HEK293T (cell line): ENCODE data around the gene IRAK4.
A peak's percentile ranks its signal among the peaks of the same experiment; 100 is the strongest.

ENCODE experiments used
- CTCF ChIA-PET: fragments of 350-600 bp; formaldehyde crosslinking; extraction: SDS; loops from one replicate; lab custom pipeline; 2021; ENCODE audit warnings: antibody characterized with exemption, inconsistent platforms; lab: Yijun Ruan, JAX
- POLR2A ChIA-PET: fragments of 350-600 bp; formaldehyde crosslinking; extraction: SDS; loops from one replicate; lab custom pipeline; 2020; ENCODE audit warnings: antibody characterized with exemption, inconsistent platforms; lab: Yijun Ruan, JAX
- DNase-seq: peaks from one replicate; pipeline ENCODE4 v3.0.0; 2012; ENCODE audit warnings: mixed read lengths; ENCODE audit errors: extremely low spot score
- ARNT ChIP-seq: fragments of 450-650 bp; IDR thresholded peaks from 2 replicates; pipeline ENCODE4 v1.6.1; 2017; ENCODE audit warnings: mild to moderate bottlenecking
- FOXA1 ChIP-seq: fragments of 450-650 bp; IDR thresholded peaks from 2 replicates; pipeline ENCODE4 v1.6.1; 2016; ENCODE audit warnings: mild to moderate bottlenecking
- L3MBTL2 ChIP-seq: fragments of 450-650 bp; conservative IDR thresholded peaks from 2 replicates; pipeline ENCODE4 v1.6.1; 2016; ENCODE audit warnings: mild to moderate bottlenecking
- LEF1 ChIP-seq: fragments of 450-650 bp; IDR thresholded peaks from 2 replicates; pipeline ENCODE4 v1.6.1; 2017; ENCODE audit warnings: mild to moderate bottlenecking, borderline replicate concordance
- SP1 ChIP-seq: fragments of 450-650 bp; IDR thresholded peaks from 2 replicates; pipeline ENCODE4 v1.6.1; 2017
- ZNF384 ChIP-seq: fragments of 450-650 bp; IDR thresholded peaks from 2 replicates; pipeline ENCODE4 v1.6.1; 2016
- TF ChIP-seq, protein P1 (sequence below): fragments of 450-650 bp; IDR thresholded peaks from 2 replicates; pipeline ENCODE4 v1.6.1; 2016

IRAK4 gene

DNA sequence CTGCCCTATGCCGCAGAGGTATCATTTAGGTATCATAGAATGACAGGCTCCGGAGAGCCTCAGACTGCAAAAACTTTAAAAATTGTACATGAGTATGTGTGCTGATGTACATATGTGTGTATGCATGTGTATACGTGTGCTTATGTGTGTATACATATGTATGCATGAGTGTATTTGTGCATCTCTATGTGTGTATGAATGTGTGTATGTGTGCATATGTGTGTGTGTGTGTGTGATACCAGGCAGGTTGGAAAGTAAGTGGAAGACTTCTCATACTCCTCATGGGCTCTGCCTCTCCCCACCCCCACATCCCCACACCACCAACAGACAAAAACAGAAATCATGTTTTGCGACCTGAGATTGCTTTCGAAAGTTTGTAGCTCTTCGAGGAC is 76.5 kb downstream of the IRAK4 start:
- DNase-seq, result no peak
- CTCF ChIA-PET, result no interaction called here
- TF ChIP-seq, protein P1, sequence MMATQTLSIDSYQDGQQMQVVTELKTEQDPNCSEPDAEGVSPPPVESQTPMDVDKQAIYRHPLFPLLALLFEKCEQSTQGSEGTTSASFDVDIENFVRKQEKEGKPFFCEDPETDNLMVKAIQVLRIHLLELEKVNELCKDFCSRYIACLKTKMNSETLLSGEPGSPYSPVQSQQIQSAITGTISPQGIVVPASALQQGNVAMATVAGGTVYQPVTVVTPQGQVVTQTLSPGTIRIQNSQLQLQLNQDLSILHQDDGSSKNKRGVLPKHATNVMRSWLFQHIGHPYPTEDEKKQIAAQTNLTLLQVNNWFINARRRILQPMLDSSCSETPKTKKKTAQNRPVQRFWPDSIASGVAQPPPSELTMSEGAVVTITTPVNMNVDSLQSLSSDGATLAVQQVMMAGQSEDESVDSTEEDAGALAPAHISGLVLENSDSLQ, result no peak
- TF ChIP-seq L3MBTL2 (peak; percentile 67; the same call in 1 of the 2 replicates), FOXA1 (no peak), ARNT (no peak), SP1 (no peak)
- POLR2A ChIA-PET, result interaction anchor here (0.7 to 3.8 kb wide), 5 partner anchors 9 to 76 kb away, joined by 3 to 31 read pairs (median 3); partner anchors contain the start of genes IRAK4, PUS7L and TWF1

DNA sequence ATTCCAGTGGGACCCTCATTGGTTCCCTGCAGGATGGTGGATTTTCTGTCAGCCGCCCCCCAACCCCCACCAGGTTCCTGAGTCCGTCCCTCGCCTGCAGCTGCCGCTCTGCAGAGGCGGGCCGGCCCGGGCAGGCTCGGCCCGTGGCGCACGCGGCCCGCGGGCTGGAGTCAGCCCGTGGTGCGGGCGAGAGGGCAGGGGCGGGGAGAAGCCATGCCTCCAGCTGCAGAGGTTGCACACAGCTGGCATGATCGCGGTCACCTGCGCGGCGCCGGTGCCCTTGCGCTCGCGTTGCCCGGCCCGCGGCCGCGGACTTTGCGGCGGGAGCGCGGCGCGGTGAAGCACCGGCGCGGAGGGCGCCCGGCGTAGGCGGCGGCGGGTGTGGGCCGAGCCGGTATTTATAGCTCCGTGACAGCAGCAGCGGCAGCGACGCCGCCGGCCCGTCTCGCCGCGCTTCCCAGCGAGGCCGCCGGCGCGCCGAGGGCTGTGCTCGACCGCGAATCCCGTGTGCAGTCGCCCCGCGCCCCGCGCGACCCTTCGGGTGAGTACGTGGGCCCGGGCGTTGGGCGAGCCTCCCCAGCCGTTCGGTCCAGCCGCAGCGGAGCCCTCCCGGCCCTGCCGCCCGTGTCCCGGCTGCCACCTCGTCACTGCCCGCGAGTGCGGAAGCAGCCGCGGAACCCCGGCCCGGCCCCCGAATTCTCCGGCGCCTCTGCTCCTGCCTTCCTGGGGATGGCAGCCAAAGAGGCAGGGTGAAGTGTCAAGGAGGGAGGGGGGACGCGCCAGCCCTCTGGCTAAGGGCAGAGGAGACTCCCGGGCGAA is 77.1 kb downstream of the IRAK4 start, which contains the start of gene TMEM117:
Gene TMEM117, plus strand, starts transcription at position 426 of the 819 bp plus-strand sequence.
- TF ChIP-seq ARNT (no peak), ZNF384 (no peak), LEF1 (peak; percentile 75; the same call in 1 of the 2 replicates)
- CTCF ChIA-PET, result no interaction called here
- DNase-seq, result peak; percentile 60
- POLR2A ChIA-PET, result interaction anchor here (0.7 to 3.8 kb wide), 5 partner anchors 10 to 77 kb away, joined by 3 to 31 read pairs (median 3); partner anchors contain the start of genes IRAK4, PUS7L and TWF1

DNA sequence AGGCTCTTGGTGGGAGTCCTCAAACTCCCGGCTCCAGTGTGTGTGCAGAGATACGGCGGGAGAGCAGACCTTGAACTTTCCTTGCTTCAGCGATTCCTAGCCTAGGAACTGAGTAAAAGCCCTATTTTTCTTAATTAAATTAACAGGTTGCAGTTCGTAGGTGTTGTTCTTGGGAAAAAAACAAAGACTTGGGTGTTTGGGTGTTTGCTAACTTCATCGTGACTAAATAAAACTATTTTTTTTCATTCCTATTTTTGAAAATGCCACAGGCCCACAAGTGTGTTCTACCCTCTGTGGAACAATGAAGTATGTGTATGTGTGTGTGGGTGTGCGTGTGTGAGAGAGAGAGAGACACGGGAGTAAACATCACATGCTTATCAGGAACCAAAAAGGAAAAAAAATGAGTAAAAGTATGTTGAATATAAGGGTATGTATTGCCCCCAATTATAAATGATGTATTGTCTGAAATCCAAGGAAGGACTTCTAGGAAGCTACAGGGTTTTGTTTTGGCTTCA is 77.8 kb downstream of the IRAK4 start:
- TF ChIP-seq L3MBTL2 (peak; percentile 50; the same call in 1 of the 2 replicates), LEF1 (no peak), ARNT (no peak), ZNF384 (no peak)
- TF ChIP-seq, protein P1, result no peak
- CTCF ChIA-PET, result no interaction called here
- DNase-seq, result no peak
- POLR2A ChIA-PET, result interaction anchor here (1.4 to 3.8 kb wide), 2 partner anchors 31 to 45 kb away, joined by 3 to 31 read pairs; partner anchors contain the start of gene TWF1
